Brain microvascular endothelial cell (primary cell): ENCODE measurements around the gene JARID2.

Experiments
- DNase-seq: peaks from one replicate; pipeline ENCODE4 v3.0.0-alpha.2; 2020
- H3K27ac ChIP-seq: fragments of 250-450 bp; sonication (Bioruptor Pico); 2 replicates; pipeline ENCODE4 v1.5.1; 2020; ENCODE audit warnings: mild to moderate bottlenecking, moderate library complexity
- H3K27me3 ChIP-seq: fragments of 250-450 bp; sonication (Bioruptor Pico); replicated peaks from 2 replicates; pipeline ENCODE4 v1.5.1; 2020; ENCODE audit warnings: mild to moderate bottlenecking
- H3K36me3 ChIP-seq: fragments of 250-450 bp; sonication (Bioruptor Pico); replicated peaks from 2 replicates; pipeline ENCODE4 v1.5.1; 2020; ENCODE audit warnings: mild to moderate bottlenecking
- H3K4me3 ChIP-seq: 2 replicates; pipeline ENCODE4 v1.5.1; 2011; ENCODE audit warnings: low read depth, mild to moderate bottlenecking, control low read depth, low read length, moderate library complexity
- CTCF ChIP-seq: IDR thresholded peaks from 2 replicates; pipeline ENCODE4 v1.5.1; 2011; ENCODE audit warnings: low read depth, mild to moderate bottlenecking, moderate library complexity, low read length, control low read depth, inconsistent platforms; ENCODE audit errors: missing control alignments
- in situ Hi-C: cut with HindIII; loops from 2 replicates; pipeline ENCODE4 v1.10.0; 2017; ENCODE audit warnings: low sequenced_read_pairs, low pct_ligation_motif_present

The JARID2 gene

GRCh38 chr6:15391500-15391899, 145.6 kb downstream of the JARID2 start:
- DNase-seq: no peak
- H3K4me3 ChIP-seq: no peak overlapping the region
- H3K36me3 ChIP-seq: no peaks in the 10 kb centered on the region
- TF ChIP-seq CTCF: no peak
- no peaks in the 10 kb centered on the region for H3K27me3 ChIP-seq
- H3K27ac ChIP-seq: no peak overlapping the region
- in situ Hi-C loops: no loop called here

GRCh38 chr6:15392182-15392581, 146.3 kb downstream of the JARID2 start:
- in situ Hi-C loops: no loop called here
- TF ChIP-seq CTCF: no peak
- DNase-seq: no peak

GRCh38 chr6:15393605-15394004, 147.7 kb downstream of the JARID2 start:
- in situ Hi-C loops: no loop called here
- Histone ChIP-seq H3K36me3 (no peaks in the 10 kb centered on the region), H3K27me3 (no peaks in the 10 kb centered on the region), H3K27ac (no peak overlapping the region), H3K4me3 (no peak overlapping the region)
- no peak for TF ChIP-seq CTCF
- DNase-seq: no peak

More at GRCh38 chr6:15392182-15392581, 146.3 kb downstream of the JARID2 start:
- no peak overlapping the region for H3K27ac ChIP-seq
- H3K27me3 ChIP-seq: no peaks in the 10 kb centered on the region
- H3K36me3 ChIP-seq: no peaks in the 10 kb centered on the region
- H3K4me3 ChIP-seq: no peak overlapping the region

GRCh38 chr6:15395087-15395486, 149.2 kb downstream of the JARID2 start:
- no peak for DNase-seq
- in situ Hi-C loops: no loop called here
- H3K36me3 ChIP-seq: no peaks in the 10 kb centered on the region
- H3K4me3 ChIP-seq: no peak overlapping the region
- H3K27me3 ChIP-seq: no peaks in the 10 kb centered on the region
- no peak overlapping the region for H3K27ac ChIP-seq
- no peak for TF ChIP-seq CTCF

- no peak for TF ChIP-seq CTCF
- no peak for DNase-seq
- no peaks in the 10 kb centered on the region for H3K36me3 ChIP-seq
- H3K27me3 ChIP-seq: no peaks in the 10 kb centered on the region
- in situ Hi-C loops: no loop called here
- no peak overlapping the region for H3K4me3 ChIP-seq
- no peak overlapping the region for H3K27ac ChIP-seq
These were observed 150.9 kb downstream of the JARID2 start for GRCh38 chr6:15396808-15397207.

- in situ Hi-C loops: no loop called here
- Histone ChIP-seq H3K27me3 (no peaks in the 10 kb centered on the region), H3K36me3 (no peaks in the 10 kb centered on the region), H3K4me3 (no peak overlapping the region), H3K27ac (no peak overlapping the region)
- no peak for TF ChIP-seq CTCF
- DNase-seq: no peak
These were observed 152.9 kb downstream of the JARID2 start for GRCh38 chr6:15398633-15399275.
